ENCODE measurements around the gene EEIG2.

Gene EEIG2

GRCh38 chr1:108551137-108551862 lies 8.6 kb upstream of the EEIG2 start:
- DNase-seq, result no peak

DNA sequence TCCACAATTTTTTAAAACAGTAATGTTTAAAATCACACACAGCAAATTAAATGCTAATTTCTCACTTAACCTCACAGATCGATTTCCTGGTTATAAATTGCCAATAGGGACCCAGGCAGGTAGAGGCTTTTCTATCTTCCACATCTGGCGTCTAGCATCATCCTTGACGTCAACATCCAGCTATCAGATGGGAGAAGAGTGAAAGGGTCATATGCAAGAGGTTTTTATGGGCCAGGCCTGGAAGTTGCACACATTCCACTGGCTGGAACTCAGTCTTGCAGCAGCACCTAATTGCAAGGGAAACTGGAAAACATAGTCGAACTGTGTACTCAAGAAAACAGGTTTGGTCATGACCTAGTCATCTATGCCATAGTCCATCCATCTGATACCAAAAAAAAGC lies 6.0 kb upstream of the EEIG2 start:
- no peak for DNase-seq

GRCh38 chr1:108554682-108555427 lies 5.0 kb upstream of the EEIG2 start:
- DNase-seq, result no peak

DNA sequence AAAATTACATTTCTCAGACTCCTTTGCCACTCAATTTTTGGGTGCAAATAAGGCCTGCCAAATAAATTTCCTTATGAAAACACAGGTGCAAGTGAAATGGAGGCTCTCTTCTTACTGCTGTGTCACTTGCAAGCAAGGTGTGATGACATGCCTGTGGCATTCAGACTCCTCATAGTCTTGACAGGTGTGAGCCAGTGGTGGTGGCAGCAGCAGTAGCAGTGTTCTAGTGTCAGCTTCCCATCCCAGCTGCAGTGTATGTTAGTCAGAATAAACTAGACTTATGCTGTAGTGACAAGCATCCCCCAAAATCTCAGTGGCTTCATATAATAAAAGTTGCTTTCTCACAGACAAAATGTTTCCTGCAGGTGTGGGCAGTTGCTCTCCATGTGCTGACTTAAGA lies 3.8 kb upstream of the EEIG2 start:
- no peak for DNase-seq

GRCh38 chr1:108556499-108556898 lies 3.4 kb upstream of the EEIG2 start:
- no peak for DNase-seq

DNA sequence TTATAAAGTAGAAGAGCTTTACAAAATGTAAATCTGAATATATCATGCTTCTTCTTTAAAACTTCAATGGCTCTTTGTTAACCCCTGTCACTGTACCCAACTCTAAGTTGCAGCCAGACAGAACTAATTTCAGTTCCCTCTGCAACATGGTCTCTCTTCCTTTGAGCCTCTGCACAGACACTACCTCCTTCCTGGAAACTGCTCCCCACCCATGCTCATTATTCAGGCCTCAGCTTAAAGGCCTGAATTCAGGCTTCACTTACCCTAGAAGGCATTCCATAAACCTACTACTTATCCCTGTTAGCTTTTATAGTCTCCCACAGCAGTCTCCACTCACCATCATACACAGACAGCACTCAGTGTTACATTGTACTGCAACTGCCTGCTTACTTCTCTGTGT lies 2.6 kb upstream of the EEIG2 start:
- no peak for DNase-seq

- DNase-seq, result peak; percentile 19
These were observed 431 bp downstream of the EEIG2 start for GRCh38 chr1:108560189-108560873.

DNA sequence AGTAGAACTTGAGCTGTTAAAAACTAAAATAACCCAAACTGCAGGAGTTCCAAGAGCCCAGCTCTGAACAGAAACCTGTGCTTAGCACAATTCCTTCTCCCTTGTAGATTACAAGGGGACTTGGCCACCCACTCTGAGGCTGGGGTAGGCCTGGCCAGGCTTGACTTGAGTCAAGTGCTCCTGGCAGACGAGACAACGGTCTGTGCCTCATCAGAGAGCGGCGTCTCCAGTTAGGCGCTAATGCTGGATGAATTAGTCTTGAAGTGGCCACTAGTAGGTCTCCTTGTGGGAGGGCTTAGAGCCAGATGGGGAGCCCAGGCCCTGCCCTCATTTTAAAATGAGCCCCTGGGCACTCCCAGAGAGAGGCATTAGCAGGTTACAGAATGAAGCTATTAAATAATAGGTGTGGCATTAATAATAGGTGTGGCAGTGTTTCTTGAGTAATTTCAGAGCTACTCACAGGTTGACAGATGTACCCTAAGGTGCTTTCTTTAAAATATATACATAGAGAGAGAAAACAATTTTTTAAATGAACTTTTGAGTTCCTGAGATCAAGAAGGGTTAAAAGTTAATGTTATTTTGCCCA lies 1.1 kb downstream of the EEIG2 start:
- peak; percentile 19 for DNase-seq

GRCh38 chr1:108561689-108562326 lies 1.9 kb downstream of the EEIG2 start:
- DNase-seq, result peak; percentile 82

GRCh38 chr1:108563808-108564207 lies 3.9 kb downstream of the EEIG2 start:
- no peak for DNase-seq

GRCh38 chr1:108565081-108565480 lies 5.2 kb downstream of the EEIG2 start:
- no peak for DNase-seq

DNA sequence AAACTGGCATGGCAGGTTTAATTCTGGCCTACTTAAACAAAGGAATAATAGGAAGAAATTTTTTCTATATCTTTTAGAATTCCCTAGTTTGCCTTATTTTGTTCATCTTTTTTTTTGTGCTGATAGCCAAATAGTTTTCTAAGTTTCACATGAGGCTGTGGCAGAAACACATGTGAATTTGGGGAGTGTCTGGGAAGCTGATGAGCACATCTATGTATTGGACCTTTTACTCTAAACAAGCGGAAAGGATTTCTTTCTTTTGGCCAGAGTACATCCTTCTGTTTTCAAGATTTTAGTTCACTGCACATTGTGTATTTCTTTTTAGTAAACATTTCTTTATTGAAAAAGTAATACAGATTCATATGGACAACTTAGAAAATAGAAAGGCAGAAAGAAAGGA lies 5.6 kb downstream of the EEIG2 start:
- DNase-seq, result no peak

- no peak for DNase-seq
These were observed 8.7 kb downstream of the EEIG2 start for GRCh38 chr1:108568589-108568988.

DNA sequence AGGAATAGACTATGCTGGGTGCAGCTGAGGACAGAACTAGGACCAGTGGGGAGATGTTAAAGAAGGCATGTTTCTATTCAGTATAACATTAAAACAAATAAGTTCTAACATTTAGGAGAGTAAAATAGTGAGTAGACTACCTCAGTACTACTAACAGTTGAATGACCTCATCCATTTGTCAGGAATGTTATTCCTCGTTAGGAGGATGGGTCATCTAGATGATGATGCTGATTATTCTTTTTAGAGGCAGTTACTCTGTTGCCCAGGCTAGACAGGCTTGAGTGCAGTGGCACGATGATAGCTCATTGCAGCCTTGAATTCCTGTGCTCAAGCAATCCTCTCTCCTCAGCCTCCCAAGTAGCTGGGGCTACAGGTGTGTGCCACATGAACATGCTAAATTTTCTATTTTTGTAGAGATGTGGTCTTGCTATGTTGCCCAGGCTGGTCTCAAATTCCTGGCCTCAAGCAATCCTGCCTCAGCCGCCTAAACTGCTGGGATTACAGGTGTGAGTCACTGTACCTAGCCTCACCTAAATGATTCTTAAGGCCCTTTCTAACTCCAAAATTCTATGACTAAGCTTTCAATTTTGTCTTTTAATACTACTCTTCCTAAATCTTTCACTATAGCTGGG lies 9.3 kb downstream of the EEIG2 start:
- no peak for DNase-seq

GRCh38 chr1:108570128-108570527 lies 10.2 kb downstream of the EEIG2 start:
- DNase-seq, result no peak

GRCh38 chr1:108570998-108571401 lies 11.1 kb downstream of the EEIG2 start:
- DNase-seq, result no peak

- DNase-seq, result no peak
These were observed 12.3 kb downstream of the EEIG2 start for GRCh38 chr1:108572182-108572581.

DNA sequence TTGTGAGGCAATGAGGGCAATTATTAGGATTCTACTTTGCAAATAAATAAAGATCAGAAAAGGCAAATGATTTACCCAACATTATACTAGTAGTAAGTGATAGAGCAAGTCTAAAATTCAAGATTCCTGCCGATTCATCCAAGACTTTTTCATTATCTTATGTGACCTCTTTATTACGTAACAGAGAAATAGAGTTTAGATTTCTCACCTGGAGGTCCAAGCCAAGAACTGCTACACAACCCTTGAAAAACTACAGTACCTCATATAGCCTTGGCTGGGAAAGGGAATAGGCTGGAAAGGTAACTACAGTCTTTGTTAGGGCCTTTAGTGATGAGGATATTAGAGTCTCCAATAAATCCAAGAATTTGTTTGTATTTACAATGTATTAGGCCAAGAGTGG lies 13.3 kb downstream of the EEIG2 start:
- DNase-seq, result no peak

- no peak for DNase-seq
These were observed 14.1 kb downstream of the EEIG2 start for GRCh38 chr1:108574008-108574407.

DNA sequence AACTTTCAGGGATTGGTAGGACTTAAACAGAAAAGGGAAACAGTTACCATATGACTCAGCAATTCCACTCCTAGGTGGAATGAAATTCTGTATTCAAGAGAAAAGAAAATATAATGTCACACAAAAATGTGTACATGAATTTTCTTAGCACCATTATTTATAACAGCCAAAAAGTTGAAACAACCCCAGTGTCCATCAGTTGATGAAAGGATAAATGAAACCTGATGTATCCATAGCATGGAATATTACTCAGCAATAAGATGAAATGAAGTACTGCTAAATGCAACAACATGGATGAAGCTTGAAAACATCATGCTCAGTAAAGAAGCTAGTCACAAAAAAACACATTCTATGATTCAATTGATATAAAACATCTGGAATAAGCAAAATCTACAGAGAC lies 15.5 kb downstream of the EEIG2 start:
- no peak for DNase-seq

GRCh38 chr1:108583757-108584427 lies 24.0 kb downstream of the EEIG2 start:
- DNase-seq, result no peak

GRCh38 chr1:108584428-108584856 lies 24.5 kb downstream of the EEIG2 start:
- no peak for DNase-seq

All from stimulated activated CD4-positive, alpha-beta T cell treated with anti-CD3 and anti-CD28 coated beads, Interleukin-4, amount 100 ng/mL, for 1 hour (primary cell).